Fibroblast of skin of left quadriceps (primary cell): ENCODE measurements around the gene TMEM186.
"Not testable (repeated sequence)": the region's sequence is repeated elsewhere in the genome, so short reads cannot be mapped to it uniquely, and the experiment has no call there.

Experiments used
- DNase-seq, 2 experiments: peaks; one replicate each; pipeline ENCODE4 v3.0.0-alpha.2; 2013; ENCODE audit warnings: low read depth in 2 of 2

The TMEM186 gene

GRCh38 chr16:8797364-8798173 lies at the start of gene TMEM186, which contains the start of gene PMM2:
TSS of gene TMEM186 (minus strand) at chr16:8797639. CDS start at chr16:8797614, 25 bp downstream.
TSS of gene PMM2 (plus strand) at chr16:8797839. CDS start at chr16:8797883, 44 bp downstream.
- peak; percentile 89 to 90 for DNase-seq

GRCh38 chr16:8847145-8847544 lies 49.7 kb upstream of the TMEM186 start:
- no peak for DNase-seq

- DNase-seq = no peak
These were observed 49.0 kb upstream of the TMEM186 start for GRCh38 chr16:8846401-8846932.

- no peak for DNase-seq
These were observed 48.4 kb upstream of the TMEM186 start for GRCh38 chr16:8845699-8846298.

GRCh38 chr16:8843296-8843695 lies 45.9 kb upstream of the TMEM186 start:
- not testable (repeated sequence) for DNase-seq

- not testable (repeated sequence) for DNase-seq
These were observed 44.6 kb upstream of the TMEM186 start for GRCh38 chr16:8842016-8842415.

- DNase-seq = not testable (repeated sequence)
These were observed 40.2 kb upstream of the TMEM186 start for GRCh38 chr16:8837594-8837993.

- DNase-seq = not testable (repeated sequence)
These were observed 39.4 kb upstream of the TMEM186 start for GRCh38 chr16:8836797-8837196.

- DNase-seq = no peak
These were observed 35.3 kb upstream of the TMEM186 start for GRCh38 chr16:8832717-8833105.

- no peak for DNase-seq
These were observed 34.7 kb upstream of the TMEM186 start for GRCh38 chr16:8831871-8832716.

- no peak for DNase-seq
These were observed 34.0 kb upstream of the TMEM186 start for GRCh38 chr16:8831450-8831849.

- DNase-seq = no peak
These were observed 31.2 kb upstream of the TMEM186 start for GRCh38 chr16:8828541-8829165.

GRCh38 chr16:8826278-8826879 lies 28.9 kb upstream of the TMEM186 start:
- no peak for DNase-seq

- DNase-seq = no peak
These were observed 25.0 kb upstream of the TMEM186 start for GRCh38 chr16:8822403-8822802.

- no peak for DNase-seq
These were observed 22.1 kb upstream of the TMEM186 start for GRCh38 chr16:8819411-8820034.

GRCh38 chr16:8818504-8819270 lies 21.2 kb upstream of the TMEM186 start:
- DNase-seq = no peak

GRCh38 chr16:8816967-8817655 lies 19.7 kb upstream of the TMEM186 start:
- DNase-seq = no peak

GRCh38 chr16:8814095-8814806 lies 16.8 kb upstream of the TMEM186 start:
- no peak for DNase-seq
